22Rv1 (cell line): ENCODE data around the gene IL17RC.
"Not testable (repeated sequence)": the region's sequence is repeated elsewhere in the genome, so short reads cannot be mapped to it uniquely, and the experiment has no call there.

ENCODE experiments used
- H3K27ac ChIP-seq: fragments of 450-650 bp; 2 replicates; pipeline ENCODE4 v1.5.1; 2017
- ZFX ChIP-seq: fragments of 450-650 bp; IDR thresholded peaks from 2 replicates; pipeline ENCODE4 v1.6.1; 2017; ENCODE audit warnings: antibody characterized with exemption, borderline replicate concordance
- TF ChIP-seq, protein P1 (sequence below): fragments of 450-650 bp; IDR thresholded peaks from 2 replicates; pipeline ENCODE4 v1.5.1; 2017; ENCODE audit warnings: mild to moderate bottlenecking

The IL17RC gene

DNA sequence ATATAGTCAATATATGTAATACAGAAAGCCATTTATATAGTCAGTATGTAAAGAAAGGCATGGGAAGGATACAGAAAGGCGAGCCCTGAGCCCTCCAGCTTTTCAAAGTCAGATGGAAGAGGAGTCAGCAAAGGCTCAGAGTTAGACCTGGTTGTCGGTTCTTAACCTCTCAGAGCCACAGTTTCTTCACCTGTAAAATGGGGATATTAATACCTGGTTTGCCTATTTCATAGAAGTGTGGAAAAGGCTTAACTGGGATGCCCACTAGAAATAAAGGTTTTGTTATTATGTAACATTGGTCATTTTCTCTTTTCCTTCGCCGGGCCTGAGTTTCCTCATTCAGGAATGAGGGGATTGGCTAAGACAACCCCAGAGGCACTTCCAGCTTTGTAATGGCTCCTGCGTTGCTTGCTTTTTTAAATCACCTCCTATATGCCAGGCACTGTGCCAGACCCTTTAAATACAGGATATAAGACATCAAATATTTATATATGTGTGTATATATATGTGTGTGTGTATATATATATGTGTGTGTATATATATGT lies 19.1 kb downstream of the IL17RC start:
- peak overlapping the region; percentile 95; the same call in 1 of the 2 replicates for H3K27ac ChIP-seq
- TF ChIP-seq, protein P1, sequence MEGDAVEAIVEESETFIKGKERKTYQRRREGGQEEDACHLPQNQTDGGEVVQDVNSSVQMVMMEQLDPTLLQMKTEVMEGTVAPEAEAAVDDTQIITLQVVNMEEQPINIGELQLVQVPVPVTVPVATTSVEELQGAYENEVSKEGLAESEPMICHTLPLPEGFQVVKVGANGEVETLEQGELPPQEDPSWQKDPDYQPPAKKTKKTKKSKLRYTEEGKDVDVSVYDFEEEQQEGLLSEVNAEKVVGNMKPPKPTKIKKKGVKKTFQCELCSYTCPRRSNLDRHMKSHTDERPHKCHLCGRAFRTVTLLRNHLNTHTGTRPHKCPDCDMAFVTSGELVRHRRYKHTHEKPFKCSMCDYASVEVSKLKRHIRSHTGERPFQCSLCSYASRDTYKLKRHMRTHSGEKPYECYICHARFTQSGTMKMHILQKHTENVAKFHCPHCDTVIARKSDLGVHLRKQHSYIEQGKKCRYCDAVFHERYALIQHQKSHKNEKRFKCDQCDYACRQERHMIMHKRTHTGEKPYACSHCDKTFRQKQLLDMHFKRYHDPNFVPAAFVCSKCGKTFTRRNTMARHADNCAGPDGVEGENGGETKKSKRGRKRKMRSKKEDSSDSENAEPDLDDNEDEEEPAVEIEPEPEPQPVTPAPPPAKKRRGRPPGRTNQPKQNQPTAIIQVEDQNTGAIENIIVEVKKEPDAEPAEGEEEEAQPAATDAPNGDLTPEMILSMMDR, result no peak
- no peak for TF ChIP-seq ZFX

DNA sequence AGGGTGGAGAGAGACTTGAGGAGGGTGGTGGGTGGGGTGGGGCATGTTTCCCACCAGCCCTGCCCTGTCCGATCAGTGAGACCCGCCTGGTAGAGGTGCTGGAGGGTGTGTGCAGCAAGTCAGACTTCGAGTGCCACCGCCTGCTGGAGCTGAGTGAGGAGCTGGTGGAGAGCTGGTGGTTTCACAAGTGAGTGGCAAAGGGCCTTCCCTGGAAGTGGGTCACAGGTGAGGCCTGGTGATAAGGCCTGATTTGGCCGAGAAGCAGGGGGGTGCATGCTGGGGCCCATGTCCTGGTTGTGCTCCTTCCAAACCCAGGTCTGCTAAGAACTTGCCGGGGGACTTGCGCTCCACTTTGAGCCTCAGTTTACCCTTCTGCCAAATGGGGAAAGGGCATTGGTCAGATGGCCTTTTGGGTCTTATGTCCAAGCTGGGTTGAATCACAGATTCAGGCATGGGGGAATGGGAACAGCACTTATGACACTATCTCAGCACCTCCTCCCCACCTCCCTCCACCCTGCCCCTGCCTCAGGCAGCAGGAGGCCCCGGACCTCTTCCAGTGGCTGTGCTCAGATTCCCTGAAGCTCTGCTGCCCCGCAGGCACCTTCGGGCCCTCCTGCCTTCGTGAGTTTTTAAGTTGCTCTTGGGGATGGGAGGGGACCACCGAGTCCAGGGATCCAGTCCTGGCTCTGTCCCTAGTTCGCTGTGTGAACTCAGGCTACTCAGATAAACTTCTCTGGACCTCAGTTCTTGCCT lies 20.8 kb downstream of the IL17RC start:
- H3K27ac ChIP-seq, result no peak overlapping the region
- TF ChIP-seq, protein P1, result no peak
- no peak for TF ChIP-seq ZFX

DNA sequence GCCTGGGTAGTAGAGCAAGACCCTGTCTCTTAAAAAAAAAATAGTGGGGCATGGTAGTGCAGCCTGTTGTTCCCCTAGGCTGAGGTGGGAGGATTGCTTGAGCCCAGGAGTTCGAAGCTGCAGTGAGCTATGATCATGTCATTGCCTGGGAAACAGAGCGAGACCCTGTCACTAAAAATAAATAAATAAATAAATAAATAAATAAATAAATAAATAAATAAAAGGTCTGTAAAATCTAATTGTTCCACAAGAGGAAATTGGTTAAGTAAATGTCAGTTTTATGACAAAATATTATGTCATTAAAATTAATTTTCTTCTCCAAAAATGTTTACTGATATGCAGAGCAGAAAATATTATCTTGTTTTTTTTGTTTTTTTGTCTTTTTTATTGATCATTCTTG lies 22.1 kb downstream of the IL17RC start:
- TF ChIP-seq, protein P1, result no peak
- TF ChIP-seq ZFX, result no peak
- H3K27ac ChIP-seq, result no peak overlapping the region

DNA sequence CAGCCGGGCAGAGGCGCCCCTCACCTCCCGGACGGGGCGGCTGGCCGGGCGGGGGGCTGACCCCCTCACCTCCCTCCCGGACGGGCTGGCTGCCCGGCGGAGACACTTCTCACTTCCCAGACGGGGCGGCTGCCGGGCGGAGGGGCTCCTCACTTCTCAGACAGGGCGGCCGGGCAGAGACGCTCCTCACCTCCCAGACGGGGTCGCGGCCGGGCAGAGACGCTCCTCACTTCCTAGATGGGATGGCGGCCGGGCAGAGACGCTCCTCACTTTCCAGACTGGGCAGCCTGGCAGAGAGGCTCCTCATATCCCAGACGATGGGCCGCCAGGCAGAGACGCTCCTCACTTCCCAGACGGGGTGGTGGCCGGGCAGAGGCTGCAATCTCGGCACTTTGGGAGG lies 23.0 kb downstream of the IL17RC start:
- not testable (repeated sequence) for H3K27ac ChIP-seq

DNA sequence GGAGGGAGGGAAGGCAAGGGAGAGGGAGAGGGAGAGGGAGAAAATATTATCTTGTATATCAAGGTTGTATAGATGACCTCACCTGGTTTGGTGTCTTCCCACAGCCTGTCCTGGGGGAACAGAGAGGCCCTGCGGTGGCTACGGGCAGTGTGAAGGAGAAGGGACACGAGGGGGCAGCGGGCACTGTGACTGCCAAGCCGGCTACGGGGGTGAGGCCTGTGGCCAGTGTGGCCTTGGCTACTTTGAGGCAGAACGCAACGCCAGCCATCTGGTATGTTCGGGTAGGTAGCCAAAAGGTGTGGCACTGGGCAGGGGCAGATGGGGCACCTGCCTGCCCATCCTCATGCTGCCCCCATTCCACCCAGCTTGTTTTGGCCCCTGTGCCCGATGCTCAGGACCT lies 23.8 kb downstream of the IL17RC start:
- no peak for TF ChIP-seq ZFX
- TF ChIP-seq, protein P1, result no peak
- no peak overlapping the region for H3K27ac ChIP-seq

DNA sequence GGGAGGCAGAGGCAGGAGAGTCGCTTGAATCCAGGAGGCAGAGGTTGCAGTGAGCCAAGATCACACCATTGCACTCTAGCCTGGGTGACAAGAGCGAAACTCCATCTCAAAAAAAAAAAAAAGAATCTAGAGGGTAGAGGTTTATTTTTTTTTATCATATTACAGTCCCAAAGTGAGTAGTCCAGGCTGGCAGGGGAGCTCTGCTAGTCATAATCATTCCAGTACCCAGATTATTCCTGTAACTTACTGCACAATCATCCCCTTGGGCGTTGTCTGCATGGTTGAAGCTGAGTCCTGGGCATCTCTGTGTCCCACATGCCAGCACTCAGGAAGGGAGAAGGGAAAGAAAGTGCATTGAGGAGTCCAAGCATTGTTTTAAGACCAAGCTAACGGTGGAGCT lies 25.3 kb downstream of the IL17RC start:
- TF ChIP-seq, protein P1, result no peak
- no peak for TF ChIP-seq ZFX

DNA sequence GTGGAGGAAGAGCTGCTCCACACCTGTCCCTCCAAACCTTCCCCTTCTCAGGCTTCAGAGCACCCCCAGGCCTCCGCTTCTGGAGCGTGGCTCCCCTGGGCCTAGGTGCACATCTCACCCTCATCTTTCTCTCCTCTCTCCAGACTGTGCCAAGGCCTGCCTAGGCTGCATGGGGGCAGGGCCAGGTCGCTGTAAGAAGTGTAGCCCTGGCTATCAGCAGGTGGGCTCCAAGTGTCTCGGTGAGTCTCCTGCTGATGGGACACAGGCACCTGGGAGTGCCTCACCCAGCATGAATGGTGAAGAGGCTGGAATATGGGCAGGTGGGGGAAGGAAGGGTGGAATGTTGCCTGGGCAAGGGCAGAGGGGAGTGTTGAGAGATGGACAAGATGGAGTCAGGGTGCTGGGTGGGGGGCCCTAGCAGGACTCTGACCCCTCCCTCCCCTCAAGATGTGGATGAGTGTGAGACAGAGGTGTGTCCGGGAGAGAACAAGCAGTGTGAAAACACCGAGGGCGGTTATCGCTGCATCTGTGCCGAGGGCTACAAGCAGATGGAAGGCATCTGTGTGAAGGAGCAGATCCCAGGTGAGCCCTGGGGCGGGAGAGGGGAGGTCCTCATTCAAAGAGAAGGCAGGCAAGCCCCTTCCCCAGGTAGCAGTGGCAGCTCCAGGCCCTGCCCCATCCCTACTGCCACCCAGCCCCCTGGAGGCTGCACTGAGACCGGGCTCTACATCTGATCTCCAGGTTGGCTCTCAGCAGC lies 26.2 kb downstream of the IL17RC start:
- TF ChIP-seq, protein P1, result no peak
- TF ChIP-seq ZFX, result no peak
- peak overlapping the region; percentile 84 for H3K27ac ChIP-seq

More for the DNA sequence above, 25.3 kb downstream of the IL17RC start:
- H3K27ac ChIP-seq, result peak overlapping the region; percentile 84
